Activated CD4-positive, alpha-beta T cell treated with anti-CD3 and anti-CD28 coated beads, Interleukin-10, Interleukin-2, amounts not matched to agents 100 ng/mL and 50 ng/mL, durations not matched to agents 16 hours and 8 hours (primary cell): ENCODE data around the gene MUL1.
A peak's percentile ranks its signal among the peaks of the same experiment; 100 is the strongest.
"Not testable (repeated sequence)": the region's sequence is repeated elsewhere in the genome, so short reads cannot be mapped to it uniquely, and the experiment has no call there.

ENCODE experiments used
- DNase-seq: peaks from one replicate; pipeline ENCODE4 v3.0.0-alpha.2; 2020

The MUL1 gene, protein sequence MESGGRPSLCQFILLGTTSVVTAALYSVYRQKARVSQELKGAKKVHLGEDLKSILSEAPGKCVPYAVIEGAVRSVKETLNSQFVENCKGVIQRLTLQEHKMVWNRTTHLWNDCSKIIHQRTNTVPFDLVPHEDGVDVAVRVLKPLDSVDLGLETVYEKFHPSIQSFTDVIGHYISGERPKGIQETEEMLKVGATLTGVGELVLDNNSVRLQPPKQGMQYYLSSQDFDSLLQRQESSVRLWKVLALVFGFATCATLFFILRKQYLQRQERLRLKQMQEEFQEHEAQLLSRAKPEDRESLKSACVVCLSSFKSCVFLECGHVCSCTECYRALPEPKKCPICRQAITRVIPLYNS

DNA sequence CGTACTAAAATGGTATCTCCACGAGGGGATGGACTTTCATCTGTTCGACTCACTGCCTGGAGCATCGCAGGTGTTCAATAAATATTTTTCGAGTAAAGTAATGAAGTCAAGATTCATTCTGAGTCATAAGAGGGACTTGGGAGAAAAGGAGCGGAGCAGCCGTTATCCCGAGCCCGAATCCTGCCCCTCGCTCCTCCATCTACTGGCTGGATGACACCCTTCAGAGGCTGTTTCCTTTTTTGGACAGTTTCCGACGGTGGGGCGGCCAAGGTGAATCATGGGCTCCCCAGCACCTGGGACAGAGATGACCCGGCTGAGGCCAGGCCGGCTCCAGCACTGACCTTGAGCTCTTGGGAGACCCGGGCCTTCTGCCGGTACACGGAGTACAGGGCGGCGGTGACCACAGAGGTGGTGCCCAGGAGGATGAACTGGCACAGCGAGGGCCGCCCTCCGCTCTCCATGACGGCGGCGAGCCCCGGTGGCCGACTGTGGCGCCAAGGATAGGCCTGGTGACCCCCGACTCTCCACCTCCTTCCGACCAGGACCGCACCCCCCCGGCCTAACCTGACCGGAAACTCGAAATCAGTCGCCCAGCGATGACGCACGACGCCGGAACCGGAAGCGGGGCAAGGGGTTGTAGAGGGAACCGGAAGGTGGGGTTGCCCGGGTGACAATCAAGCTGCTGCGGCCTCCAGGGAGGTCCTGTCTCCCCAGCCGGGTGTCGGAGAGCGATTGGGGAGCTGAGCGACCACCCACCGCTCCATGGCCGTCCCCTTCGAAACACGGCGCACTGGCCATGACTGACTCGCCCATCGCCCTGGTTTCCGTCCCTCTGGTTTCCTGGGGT lies at the start of gene MUL1:
Gene MUL1 (minus strand): TSS at position 588 of the 847 bp plus-strand sequence. CDS start 127 bp downstream, at position 461.
- DNase-seq = peak; percentile 95

DNA sequence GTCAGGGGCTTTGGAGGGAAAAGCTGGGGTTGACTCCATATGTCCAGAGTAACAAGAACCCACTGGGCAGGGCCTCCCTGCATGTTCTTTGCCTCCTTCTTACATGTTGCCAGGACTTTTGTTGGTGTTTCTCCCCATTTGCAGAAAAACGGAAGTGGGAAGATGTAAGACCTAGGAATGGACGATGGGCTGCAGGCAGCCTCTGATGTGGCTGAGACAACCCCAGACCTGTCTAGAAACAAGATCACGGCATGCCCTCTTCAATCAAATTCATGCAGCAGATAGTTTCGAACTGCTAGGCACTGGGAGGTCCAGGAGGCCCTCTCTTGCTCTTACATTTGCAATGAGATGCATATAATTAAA lies 47.8 kb upstream of the MUL1 start:
- no peak for DNase-seq

DNA sequence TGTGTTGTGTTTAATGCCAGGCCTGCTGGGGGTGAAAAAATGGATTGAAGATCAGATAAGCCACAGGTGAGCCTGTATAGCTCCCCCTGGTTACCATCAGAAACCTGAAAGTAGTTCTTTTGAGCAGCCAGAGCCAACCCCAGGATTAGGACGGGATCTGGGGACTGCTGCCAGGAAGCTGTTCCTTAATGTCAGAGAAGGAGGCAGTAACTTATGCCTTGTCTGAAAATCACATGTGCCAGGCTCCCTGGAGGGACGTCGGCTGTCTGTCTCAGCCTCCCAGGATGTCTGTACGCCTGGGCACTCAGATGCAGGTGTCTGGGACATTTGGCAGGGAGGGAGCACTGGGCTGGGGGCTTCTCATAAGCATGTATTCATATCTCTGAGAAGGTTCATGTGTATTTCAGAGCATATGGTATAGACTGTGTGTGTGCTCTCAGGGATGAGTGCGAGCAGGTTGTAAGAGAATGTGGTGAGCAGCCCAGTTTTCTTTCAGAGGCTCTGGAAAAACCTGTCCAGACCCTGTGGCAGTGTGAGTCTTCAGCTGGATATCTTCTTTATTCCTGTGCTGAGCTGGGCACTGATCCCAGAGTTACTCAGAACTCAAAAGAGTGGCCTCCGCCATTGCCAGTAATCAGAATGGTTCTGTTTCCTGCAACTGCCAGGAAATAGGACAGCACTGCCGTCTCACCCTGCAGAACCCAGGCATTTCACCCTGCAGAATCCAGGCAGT lies 47.2 kb upstream of the MUL1 start:
- DNase-seq = no peak

DNA sequence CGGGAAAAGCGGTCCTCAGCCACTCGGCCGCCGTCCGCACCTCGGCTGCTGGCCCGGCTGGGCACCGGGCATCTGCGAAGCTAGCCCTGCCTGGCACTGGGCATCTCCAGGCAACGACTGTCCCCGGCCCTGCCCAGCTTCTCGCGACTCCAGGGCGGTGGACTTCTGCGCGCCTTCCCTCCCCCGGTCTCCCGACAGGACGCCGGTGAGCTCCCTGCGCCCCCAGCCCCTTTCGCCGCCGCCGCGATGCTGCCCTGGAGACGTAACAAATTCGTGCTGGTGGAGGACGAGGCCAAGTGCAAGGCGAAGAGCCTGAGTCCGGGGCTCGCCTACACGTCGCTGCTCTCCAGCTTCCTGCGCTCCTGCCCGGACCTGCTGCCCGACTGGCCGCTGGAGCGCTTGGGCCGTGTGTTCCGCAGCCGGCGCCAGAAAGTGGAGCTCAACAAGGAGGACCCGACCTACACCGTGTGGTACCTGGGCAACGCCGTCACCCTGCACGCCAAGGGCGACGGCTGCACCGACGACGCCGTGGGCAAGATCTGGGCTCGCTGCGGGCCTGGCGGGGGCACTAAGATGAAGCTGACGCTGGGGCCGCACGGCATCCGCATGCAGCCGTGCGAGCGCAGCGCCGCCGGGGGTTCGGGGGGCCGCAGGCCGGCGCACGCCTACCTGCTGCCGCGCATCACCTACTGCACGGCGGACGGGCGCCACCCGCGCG lies 44.9 kb upstream of the MUL1 start:
- DNase-seq = no peak

DNA sequence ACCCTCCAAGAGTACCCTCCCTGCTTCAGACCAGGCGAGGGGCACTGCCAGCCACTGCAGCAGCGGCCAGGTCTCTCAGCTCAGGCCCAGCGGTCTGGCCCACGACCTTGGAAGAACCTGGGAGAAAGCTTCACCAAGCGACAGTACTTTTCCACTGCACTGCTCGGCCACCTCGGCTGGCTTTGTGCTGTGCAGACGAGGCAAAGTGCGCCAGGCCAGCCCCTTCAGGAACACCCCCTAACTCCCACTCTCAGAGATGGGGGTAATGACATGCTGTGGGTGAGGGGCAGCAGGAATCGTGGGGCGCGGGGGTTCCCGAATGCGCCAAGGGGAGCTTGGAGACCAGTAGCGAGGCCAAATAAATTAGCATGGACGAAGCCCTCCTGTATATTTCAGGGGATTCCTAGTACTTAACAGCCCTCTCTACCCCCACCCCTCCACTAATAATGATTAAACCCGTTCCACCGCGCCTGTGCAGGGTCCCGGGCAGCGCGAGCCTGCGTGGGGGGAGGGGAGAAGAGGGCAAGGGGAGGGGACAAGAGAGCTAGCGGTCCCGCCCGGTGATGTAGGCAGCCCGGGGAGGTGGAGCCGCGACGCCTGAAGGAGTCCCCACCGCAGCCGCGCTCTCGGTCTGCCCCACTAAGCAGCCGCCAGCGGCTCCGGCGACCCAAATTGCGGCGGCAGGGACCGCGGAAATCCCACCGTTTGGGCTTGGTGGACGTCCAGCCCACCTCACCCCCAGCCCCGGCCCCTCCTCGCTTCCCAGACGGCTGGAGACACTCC lies 44.2 kb upstream of the MUL1 start, which contains the start of gene FAM43B:
Gene FAM43B (plus strand): TSS at position 629 of the 783 bp plus-strand sequence. CDS start 401 bp downstream, outside the sequence.
- DNase-seq = peak; percentile 15

DNA sequence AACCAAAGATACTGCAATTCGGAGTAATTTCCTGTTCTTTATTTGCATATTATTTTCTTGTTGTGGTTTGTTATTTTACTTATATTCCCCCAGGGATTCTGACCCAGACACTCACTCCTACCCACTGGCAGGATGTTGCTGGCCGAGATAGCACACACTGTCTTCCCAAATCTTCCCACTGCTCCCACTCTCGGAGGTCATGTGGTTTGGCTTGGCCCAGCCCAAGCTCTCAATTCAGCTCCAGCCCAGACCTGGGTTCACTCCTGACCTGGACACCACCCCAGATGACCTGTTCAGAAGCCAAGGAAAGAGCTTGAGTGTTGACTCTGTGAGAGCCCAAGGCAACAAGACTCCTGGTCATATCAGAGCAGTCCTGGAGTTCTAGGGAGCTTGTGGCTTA lies 43.2 kb upstream of the MUL1 start:
- no peak for DNase-seq

DNA sequence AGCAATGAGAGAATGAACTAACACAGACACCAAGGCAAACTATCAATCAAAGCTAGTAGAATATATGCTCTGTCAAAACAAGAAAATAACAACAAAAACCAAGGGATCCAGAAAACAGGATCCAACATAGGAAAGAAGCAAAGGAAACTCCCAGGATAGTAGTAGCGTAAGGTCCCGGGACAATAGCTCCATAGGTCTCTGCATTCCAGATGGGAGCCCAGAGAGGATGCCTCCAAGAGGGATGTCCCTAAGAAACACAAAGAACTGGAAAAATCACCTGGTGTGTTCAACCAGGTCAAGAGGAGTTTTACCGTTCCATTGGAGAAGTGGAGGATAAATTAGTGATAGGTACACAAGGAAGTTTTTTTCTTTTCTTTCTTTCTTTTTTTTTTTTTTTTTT lies 38.7 kb upstream of the MUL1 start:
- DNase-seq = no peak

DNA sequence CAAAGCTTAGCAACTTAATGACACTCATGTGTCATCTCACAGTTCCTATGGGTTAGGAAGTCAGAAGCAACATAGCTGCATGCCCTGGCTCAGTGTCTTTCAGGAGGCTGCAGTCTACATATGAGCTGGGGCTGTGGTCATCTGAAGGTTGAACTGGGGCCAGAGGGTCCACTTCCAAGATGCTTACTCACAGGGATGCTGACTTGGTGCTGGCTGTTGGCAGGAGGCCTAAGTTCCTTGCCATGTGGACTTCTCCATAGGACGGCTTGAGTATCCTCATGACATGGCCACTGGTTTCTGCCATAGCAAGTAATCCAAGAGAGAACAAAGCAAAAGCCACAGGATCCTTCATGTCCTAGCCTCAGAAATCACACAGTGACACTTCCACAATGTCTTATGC lies 32.3 kb upstream of the MUL1 start:
- no peak for DNase-seq

DNA sequence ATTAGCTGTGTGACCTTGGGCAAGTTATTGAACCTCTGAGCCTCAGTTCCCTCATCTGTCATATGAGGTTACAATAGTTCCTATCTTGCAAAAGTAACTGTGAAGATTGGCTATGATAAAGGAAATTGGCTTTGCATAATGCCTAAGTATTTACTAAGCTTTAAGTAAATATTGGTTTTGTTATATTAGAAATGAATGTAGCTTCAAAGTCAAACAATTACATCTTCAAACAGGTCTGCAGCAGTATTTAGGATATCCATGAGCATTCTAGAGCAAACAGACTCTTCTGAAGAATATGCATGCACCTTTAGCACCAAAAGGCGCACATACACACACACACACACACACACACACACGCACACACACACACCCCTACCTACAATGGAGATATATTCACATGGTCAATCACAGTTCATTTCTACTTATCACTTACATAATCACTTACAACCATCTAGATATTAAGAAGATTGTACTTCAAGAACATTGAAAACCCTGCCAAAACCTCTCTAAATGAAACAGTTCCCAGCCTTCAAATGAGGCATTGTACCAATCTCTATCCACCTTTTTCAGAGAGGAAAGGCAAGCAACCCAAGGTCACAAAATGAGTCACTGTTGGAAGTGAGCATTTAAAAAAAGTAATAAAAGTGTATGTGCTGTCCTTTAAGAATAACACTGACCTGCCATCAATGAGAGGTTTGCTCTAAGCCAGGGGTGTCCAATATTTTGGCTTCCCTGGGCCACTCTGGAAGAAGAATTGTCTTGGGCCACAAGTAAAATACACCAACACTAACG lies 31.0 kb upstream of the MUL1 start:
- DNase-seq = no peak

DNA sequence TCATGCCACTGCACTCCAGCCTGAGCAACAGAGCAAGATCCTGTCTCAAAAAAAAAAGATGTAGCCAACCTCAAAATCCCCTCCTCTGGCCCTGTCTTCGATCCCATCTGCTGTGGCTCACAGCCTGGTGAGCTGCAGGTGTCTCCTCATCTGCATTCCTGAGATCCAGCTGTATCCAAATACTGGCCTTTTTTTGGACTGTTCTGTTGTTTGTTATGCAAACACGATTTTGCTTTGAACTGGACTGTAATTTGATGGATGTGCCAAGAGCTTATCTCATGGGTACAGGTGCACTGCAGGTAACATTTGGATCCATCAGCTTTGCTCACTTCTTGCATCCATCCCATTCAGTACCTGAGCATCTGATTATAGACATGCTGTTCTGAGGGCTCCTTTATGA lies 30.3 kb upstream of the MUL1 start:
- DNase-seq = no peak

DNA sequence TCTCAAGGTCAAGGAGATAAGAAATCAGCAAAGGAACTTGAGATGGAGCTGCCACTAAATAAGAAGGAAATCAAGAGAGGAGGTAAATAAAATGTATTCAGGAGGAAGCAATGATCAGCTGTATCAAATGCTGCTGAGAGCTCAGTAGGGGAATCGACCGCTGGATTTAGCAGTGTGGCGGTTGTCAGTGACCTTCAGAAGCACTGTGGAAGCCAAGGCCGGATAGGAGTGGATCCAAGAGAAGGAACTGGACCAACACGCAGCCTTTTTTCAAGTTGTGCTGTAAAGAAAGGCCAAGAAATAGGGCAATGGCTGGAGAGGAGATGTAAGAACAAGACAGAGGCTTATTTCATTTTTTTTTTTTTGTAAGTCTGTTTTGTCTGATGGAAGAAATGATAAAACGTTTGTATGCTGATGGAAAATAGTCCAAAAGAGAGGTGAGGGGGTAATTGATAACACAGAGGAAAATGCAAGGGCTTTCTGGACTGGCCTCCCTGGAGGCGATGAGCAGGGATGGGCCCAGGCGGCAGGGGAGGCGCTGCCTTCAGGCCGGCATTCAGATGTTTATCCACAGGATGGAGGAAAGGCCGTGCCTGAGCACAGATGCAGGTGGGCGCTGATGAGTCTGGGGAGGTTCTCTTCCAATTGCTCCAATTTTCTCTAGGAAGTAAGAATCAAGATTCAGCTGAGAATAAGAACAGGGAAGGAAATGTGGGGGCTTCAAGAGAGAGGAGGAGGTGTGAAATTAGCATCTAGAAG lies 26.9 kb upstream of the MUL1 start:
- DNase-seq = no peak

DNA sequence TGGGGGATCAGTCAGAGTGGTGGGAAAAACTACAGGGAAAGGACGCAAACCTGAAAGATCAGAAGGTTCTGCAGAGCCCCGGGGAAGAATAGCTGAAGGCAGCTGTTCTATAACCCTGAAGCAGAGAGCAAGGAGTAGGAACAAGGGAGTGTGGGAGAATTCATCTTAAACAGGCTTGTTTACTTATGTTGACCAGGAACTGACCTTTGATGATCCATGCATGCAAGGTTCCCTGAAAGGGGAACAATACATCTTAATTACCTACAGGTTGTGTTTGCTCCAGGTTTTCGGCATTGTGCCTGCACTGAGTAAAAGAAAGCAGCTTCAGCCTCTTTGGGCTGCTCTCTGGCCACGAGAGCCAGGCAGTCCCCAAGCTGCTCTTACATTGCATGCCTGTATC lies 25.7 kb upstream of the MUL1 start:
- DNase-seq = no peak

DNA sequence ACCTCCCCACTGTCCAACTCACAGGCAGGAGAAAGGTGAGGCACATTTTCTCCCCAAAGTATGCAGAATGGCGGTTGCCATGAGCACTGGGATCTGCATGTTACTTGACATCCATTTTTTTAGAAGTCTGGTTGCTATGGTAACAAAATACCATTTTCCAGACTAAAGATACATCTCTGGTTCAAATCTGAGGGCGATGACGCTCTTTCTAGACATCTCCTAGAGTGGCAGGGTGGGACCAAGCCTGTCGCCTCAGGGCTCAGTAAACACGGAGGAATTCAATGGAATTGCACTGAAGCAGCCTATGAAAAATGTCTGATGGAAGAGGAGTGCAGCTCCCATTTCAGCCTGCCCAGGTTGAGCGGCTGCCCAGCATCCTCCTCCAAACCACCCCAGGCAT lies 22.9 kb upstream of the MUL1 start:
- DNase-seq = no peak

DNA sequence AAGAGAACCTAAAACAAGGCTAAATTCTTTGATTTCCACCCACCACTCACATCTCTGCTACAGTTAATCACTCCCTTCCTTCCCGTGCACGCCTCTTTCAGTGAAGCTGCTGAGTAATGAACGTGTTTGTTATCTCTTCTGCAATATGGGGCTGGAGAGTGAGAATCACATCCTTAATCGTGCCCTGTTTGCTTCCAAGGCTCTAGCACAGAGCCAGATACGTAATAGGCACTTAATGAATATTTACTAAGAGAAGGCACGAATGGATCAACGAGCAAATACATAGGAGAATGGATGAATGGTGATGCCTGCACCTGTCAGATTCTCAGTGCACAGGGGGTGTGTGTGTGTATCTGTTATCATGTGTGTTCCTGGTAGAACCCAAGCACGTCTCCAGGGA lies 22.4 kb upstream of the MUL1 start:
- no peak for DNase-seq

DNA sequence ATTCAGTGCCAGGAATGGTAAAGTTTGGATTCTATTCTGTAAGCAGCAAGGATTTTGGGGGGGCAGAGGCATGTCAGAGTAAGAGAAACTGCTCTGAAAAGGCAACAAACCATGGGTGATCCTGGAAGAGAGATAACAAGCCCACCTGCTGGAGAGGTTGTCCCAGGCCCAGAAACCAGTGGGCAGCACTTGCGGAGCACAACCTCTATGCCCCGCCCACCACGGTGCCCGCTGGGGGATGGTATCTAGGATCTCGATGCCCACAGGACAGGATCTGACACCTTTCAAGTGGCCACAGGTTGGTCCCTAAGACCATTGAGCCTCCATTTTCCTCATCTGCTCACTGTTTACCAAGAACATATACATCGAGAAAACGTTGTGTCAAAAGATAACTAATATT lies 20.3 kb upstream of the MUL1 start:
- DNase-seq = no peak

DNA sequence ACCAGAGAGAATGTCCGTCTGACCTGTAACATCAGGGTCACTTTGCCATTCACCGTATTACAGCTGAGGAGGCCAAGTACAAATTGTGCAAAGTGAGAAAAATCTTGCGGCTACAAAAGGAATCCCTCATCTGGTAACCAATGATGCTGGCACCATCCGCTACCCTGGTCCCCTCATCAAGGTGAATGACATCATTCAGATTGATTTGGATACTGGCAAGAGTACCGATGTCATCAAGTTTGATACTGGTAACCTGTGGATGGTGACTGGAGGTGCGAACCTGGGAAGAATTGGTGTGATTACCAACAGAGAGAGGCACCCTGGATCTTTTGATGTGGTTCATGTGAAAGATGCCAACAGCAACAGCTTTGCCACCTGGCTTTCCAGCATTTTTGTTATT lies 18.3 kb upstream of the MUL1 start:
- DNase-seq = no peak

DNA sequence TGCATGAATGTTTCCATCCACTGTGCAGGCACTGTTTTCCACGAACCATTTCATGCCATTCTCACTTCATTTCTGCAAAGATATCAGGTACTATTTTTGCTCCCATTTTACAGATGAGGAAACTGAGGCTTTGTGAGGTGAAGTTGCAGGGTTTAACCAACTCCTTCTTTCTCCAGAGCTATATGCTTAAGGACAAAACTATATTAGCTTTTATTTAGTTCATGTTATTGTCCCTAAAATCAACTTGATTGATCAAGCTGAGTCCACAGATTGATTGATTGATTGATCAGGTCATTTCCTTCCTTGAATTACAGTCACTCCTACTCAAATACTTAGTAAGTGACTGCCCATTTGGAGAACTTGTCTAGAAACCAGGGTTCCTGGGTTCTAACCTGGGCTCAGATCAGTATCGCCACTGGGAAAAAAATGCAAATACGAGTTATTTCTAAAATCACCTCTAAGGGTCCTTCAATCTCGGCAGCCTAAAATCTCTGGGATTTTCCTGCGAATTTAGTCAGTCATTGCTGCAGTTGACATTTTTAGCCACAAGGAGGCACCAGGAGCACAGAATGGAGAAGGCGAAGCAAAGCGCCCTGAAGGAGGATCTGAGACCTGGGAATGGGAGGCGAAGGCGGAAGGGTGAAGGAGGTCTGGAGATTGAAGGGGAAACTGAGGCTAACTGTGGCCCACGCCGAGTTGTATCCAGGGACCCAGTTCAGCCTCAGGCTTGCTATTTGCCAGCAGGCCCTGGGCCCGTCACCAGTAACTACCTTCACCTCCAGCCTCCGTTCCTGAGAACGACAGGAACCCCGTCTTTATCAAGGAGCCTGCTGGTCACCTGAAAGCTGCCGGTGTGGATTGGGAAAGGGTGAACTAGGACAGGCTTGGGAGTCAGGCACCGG lies 14.3 kb upstream of the MUL1 start:
- peak; percentile 70 for DNase-seq

DNA sequence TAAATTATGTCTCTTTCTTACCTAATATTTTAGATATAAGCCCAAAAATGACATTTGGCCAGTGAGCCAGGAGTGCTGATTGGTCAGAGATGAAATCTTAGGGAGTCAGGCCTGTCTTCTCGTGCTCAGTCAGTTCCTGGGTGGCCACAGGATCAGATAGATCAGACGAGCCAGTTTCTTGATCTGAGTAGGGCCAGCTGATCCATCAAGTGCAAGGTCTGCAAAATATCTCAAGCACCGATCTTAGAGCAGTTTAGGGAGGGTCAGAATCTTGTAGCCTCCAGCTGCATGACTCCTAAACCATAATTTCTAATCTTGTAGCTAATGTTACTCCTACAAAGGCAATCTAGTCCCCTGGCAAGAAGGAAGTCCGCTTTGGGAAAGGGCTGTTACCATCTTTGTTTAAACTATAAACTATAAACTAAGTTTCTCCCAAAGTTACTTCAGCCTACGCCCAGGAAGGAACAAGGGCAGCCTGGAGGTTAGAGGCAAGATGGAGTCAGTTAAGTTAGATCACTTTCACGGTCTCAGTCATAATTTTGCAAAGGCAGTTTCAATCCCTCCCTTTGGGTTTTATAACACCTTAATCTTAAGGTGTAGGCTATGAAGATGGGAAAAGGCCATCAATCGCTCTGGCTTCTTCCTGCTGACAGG lies 11.8 kb upstream of the MUL1 start:
- DNase-seq = not testable (repeated sequence)
